GM20000 (cell line): ENCODE results near the gene TACR3.
"Not testable (repeated sequence)": the region's sequence is repeated elsewhere in the genome, so short reads cannot be mapped to it uniquely, and the experiment has no call there.

Experiments used
- DNase-seq: peaks from one replicate; pipeline ENCODE4 v3.0.0; 2012; ENCODE audit warnings: low spot score
- TF ChIP-seq, protein P1 (sequence below): IDR thresholded peaks from 2 replicates; pipeline ENCODE4 v1.5.1; 2012; ENCODE audit warnings: mild to moderate bottlenecking, control low read depth; ENCODE audit errors: extremely low read depth, missing control alignments

The TACR3 gene, protein sequence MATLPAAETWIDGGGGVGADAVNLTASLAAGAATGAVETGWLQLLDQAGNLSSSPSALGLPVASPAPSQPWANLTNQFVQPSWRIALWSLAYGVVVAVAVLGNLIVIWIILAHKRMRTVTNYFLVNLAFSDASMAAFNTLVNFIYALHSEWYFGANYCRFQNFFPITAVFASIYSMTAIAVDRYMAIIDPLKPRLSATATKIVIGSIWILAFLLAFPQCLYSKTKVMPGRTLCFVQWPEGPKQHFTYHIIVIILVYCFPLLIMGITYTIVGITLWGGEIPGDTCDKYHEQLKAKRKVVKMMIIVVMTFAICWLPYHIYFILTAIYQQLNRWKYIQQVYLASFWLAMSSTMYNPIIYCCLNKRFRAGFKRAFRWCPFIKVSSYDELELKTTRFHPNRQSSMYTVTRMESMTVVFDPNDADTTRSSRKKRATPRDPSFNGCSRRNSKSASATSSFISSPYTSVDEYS

DNA sequence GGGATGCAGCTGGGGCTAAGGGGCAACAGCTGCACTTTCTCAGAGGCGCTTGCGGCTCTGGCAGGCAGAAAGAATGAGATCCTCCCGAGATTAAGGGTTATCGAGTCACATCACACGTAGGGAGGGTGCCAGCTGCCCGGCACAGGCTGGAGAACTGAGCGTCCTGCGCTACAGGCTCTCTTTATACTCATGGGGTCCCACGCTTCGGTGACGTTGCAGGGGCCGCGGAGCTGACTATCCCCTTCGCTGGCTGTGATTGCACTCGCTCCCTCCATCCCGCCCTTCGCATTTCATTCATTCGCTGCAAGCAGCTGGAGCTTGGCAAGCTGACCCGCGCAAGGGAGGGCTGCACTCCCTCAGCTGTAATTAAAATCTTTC lies at the start of gene TACR3:
Gene TACR3, minus strand, starts transcription at position 156 of the 378 bp plus-strand sequence. CDS start 310 bp downstream, outside the sequence.
- DNase-seq = no peak

DNA sequence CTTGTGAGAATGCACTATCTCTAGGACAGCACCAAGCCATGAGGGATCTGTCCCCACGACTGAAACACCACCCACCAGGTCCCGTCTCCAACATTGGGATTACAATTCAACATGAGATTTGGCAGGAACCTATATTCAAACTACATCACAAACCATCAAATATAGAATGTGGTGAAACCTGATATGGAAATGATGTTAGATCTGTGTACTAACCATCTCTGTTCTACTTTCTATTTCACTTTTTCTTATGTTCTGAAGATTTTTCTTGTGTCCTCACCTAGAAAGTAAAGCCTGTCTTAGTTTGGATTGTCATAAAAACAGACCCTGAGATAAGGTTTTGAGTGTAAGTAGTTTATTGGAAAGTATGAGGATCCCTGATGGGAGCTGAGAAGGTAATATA lies 37.8 kb upstream of the TACR3 start:
- TF ChIP-seq, protein P1, sequence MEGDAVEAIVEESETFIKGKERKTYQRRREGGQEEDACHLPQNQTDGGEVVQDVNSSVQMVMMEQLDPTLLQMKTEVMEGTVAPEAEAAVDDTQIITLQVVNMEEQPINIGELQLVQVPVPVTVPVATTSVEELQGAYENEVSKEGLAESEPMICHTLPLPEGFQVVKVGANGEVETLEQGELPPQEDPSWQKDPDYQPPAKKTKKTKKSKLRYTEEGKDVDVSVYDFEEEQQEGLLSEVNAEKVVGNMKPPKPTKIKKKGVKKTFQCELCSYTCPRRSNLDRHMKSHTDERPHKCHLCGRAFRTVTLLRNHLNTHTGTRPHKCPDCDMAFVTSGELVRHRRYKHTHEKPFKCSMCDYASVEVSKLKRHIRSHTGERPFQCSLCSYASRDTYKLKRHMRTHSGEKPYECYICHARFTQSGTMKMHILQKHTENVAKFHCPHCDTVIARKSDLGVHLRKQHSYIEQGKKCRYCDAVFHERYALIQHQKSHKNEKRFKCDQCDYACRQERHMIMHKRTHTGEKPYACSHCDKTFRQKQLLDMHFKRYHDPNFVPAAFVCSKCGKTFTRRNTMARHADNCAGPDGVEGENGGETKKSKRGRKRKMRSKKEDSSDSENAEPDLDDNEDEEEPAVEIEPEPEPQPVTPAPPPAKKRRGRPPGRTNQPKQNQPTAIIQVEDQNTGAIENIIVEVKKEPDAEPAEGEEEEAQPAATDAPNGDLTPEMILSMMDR = no peak
- no peak for DNase-seq

More for the DNA sequence above, at the start of gene TACR3:
- TF ChIP-seq, protein P1 = no peak

DNA sequence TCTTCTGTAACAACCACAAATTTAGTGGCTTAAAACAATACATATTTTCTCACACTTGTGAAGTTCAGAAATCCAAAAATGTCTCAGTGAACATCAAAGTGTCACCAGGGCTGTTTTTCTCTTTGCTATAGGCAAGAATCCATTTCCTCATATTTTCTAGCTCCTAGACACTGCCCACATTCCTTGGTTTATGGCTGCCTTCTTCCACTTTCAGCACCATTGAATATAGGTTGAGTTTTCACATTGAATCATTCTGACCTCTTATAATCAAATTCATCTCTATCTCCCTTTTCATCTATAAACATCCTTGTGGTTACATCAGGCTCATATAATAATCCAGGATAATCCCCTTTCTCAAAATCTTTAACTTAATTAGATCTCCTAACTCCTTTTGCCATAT lies 37.0 kb upstream of the TACR3 start:
- TF ChIP-seq, protein P1 = no peak
- no peak for DNase-seq

DNA sequence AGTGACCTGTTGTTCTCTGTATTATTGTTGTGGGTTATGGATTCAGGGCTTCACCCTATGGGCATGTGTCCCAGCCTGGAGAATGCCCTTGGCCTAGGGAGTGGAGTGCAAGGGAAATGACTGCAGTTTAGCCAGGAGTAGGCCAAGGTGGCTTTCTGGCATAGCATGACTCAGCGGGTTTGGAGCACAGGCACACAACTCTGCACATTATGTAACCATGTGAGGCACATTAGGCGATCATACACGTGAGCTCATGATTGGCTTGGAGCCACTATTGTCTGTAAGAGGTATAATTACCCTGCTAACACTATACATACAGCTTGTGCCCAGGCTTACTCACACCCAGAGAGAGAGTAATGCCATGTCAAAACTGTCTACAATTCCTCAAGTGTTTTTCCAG lies 35.1 kb upstream of the TACR3 start:
- TF ChIP-seq, protein P1 = no peak
- DNase-seq = no peak

DNA sequence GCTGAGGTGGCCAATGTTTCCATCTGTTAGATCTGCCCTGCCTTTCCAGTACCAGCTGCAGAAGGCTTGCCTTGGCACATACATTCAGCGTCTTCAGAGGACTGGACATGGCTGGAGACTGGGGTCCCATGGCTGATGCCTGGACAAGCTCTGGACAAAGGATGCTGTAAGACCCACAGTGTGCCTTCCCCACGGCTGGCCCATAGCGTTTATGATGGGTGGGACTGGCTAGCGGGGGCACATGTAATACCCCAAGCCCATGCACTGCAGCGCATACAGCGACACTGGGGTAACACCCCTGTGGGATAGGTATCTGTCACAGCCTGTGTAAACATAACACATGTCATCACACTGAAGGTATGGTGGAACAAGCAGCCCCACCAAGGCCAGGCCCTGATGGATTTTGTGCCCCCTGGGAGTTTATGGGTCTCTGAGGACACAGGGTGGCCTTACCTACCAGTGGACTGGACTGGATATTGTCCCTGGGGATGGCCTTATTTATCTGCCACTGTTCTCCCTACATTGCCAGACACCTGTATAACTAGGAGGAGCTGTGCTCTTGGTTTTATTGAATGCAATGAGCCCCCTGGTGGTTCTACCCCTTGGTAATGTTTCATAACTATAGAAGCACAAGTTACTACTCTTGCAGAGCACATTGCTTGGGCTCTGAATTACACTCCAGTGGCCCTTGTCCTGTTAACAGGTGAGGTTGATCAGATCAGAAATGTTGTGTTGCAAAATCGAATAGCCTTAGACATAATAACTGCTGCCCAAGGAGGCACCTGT lies 34.3 kb upstream of the TACR3 start:
- no peak for DNase-seq
- TF ChIP-seq, protein P1 = no peak

DNA sequence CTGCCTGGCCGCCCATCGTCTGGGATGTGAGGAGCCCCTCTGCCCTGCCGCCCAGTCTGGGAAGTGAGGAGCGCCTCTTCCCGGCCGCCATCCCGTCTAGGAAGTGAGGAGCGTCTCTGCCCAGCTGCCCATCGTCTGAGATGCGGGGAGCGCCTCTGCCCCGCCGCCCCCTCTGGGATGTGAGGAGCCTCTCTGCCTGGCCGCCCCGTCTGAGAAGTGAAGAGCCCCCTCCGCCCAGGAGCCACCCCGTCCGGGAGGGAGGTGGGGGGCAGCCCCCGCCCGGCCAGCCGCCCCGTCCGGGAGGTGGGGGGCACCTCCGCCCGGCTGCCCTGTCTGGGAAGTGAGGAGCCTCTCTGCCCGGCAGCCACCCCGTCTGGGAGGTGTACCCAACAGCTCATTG lies 3.4 kb upstream of the TACR3 start:
- DNase-seq = not testable (repeated sequence)

DNA sequence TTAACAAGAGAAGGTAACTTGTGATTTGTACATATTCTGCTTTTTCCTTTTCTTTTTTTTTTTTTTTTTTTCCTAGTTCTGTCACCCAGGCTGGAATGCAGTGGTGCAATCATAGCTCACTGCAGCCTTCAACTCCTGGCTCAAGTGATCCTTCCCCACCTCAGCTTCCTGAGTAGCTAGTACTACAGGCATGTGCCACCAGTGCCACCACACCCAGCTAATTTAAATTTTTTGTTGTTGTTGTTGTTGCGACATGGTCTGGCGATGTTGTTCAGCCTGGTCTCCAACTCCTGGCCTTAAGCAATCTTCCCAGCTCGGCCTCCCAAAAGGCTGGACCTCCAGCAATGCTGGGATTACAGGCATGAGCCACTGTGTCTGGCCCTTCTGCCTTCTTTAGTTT lies 1.5 kb upstream of the TACR3 start:
- TF ChIP-seq, protein P1 = no peak
- DNase-seq = no peak

DNA sequence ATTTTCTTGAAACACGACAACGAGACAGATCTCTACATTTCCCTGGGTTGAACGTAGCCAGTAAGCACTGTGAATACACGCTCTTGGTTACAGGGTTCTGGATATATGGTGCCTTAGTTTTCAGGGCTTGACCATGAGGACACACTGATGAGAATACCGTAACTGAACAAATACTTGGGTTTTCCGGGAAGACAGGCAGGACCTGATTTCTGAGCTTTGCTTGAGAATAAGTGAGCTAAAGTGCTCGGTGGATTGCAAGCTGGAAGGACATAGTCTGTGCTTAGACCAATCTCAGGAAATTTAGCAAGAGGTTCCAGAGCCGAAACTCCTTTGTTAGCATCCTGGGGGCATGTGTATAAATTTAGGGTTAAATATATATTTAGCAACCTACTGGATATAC lies 876 bp upstream of the TACR3 start:
- DNase-seq = no peak
- TF ChIP-seq, protein P1 = no peak
